Measurements from ENCODE around the gene NXPH3. TPM values are rescaled to one million over a fixed set of nuclear protein-coding genes. Genes with fewer than 3 reads are reported as not detected.

The NXPH3 gene
- total and polyA plus RNA-seq, 2 of the 13 experiments (the other 11 are each of a cell fraction or from before 2014, with no cell fraction given) = 0.04 to 0.58 TPM

- TF ChIP-seq PAXIP1 (CRISPR knock-in tag; conservative IDR thresholded peaks at IDR 0.05) = 0 out of 2 replicates have a peak, but pooled peaks have one; percentile 26
- 0 out of 2 replicates have a peak, but pooled peaks have one; percentile 87 for TF ChIP-seq PAWR (CRISPR knock-in tag; IDR thresholded peaks at IDR 0.05; ENCODE audit: borderline replicate concordance)
- TF ChIP-seq NFE2L2 (IDR thresholded peaks at IDR 0.05; ENCODE audit: low read length) = no peak
- 0 out of 2 replicates have a peak, but pooled peaks have one; percentile 53 for TF ChIP-seq TSC22D2 (CRISPR knock-in tag; IDR thresholded peaks at IDR 0.05; ENCODE audit: borderline replicate concordance)
- no peak for TF ChIP-seq KAT2B (IDR thresholded peaks at IDR 0.05; ENCODE audit: borderline replicate concordance, low read depth, low read length)
- no peak for TF ChIP-seq KDM6A (CRISPR knock-in tag; IDR thresholded peaks at IDR 0.05; ENCODE audit: low read depth)
- no peak for TF ChIP-seq ZBTB8A (CRISPR knock-in tag; IDR thresholded peaks at IDR 0.05; ENCODE audit: borderline replicate concordance, low read depth)
- no peak for TF ChIP-seq IKZF4 (CRISPR knock-in tag; IDR thresholded peaks at IDR 0.05; ENCODE audit: borderline replicate concordance, low read depth, not compliant biosample characterization)
- TF ChIP-seq HOMEZ (CRISPR knock-in tag; IDR thresholded peaks at IDR 0.05; ENCODE audit: low read depth) = peak; percentile 71; the same call in 1 of the 2 replicates
- TF ChIP-seq, protein P1, sequence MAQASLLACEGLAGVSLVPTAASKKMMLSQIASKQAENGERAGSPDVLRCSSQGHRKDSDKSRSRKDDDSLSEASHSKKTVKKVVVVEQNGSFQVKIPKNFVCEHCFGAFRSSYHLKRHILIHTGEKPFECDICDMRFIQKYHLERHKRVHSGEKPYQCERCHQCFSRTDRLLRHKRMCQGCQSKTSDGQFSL (CRISPR knock-in tag; IDR thresholded peaks at IDR 0.05) = no peak
- TF ChIP-seq TEAD3 (CRISPR knock-in tag; optimal IDR thresholded peaks at IDR 0.05; ENCODE audit: borderline replicate concordance) = peak; percentile 77
- TF ChIP-seq POLR2AphosphoS5 (IDR thresholded peaks at IDR 0.05; ENCODE audit: low read depth, low read length) = no peak
- TF ChIP-seq MBD4 (IDR thresholded peaks at IDR 0.05; ENCODE audit: borderline replicate concordance, low read length) = no peak
- TF ChIP-seq KMT2A (CRISPR knock-in tag; IDR thresholded peaks at IDR 0.05) = no peak
- no peak for TF ChIP-seq SRSF9 (IDR thresholded peaks at IDR 0.05; ENCODE audit: borderline replicate concordance, insufficient read depth, low read depth, low read length, poor library complexity, severe bottlenecking)
- TF ChIP-seq, protein P2, sequence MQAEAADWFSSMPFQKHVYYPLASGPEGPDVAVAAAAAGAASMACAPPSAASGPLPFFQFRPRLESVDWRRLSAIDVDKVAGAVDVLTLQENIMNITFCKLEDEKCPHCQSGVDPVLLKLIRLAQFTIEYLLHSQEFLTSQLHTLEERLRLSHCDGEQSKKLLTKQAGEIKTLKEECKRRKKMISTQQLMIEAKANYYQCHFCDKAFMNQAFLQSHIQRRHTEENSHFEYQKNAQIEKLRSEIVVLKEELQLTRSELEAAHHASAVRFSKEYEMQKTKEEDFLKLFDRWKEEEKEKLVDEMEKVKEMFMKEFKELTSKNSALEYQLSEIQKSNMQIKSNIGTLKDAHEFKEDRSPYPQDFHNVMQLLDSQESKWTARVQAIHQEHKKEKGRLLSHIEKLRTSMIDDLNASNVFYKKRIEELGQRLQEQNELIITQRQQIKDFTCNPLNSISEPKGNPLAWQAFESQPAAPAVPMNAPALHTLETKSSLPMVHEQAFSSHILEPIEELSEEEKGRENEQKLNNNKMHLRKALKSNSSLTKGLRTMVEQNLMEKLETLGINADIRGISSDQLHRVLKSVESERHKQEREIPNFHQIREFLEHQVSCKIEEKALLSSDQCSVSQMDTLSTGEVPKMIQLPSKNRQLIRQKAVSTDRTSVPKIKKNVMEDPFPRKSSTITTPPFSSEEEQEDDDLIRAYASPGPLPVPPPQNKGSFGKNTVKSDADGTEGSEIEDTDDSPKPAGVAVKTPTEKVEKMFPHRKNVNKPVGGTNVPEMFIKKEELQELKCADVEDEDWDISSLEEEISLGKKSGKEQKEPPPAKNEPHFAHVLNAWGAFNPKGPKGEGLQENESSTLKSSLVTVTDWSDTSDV (CRISPR knock-in tag; IDR thresholded peaks at IDR 0.05) = no peak
- TF ChIP-seq ZMYM2 (CRISPR knock-in tag; IDR thresholded peaks at IDR 0.05) = peak; percentile 84; the same call in 1 of the 2 replicates
- peak; percentile 80; the same call in 1 of the 2 replicates for TF ChIP-seq ZNF891 (CRISPR knock-in tag; IDR thresholded peaks at IDR 0.05)
- no peak for TF ChIP-seq ZNF563 (CRISPR knock-in tag; IDR thresholded peaks at IDR 0.05)
- TF ChIP-seq MIER3 (CRISPR knock-in tag; IDR thresholded peaks at IDR 0.05; ENCODE audit: borderline replicate concordance) = peak; percentile 91; the same call in 1 of the 2 replicates
- TF ChIP-seq EZH2 (conservative IDR thresholded peaks at IDR 0.05; ENCODE audit: low read depth, low read length) = no peak
- no peak for TF ChIP-seq HHEX (CRISPR knock-in tag; IDR thresholded peaks at IDR 0.05)
Observed at GRCh38 chr17:49567871-49568694, 7.6 kb upstream of the NXPH3 start (continued).

All from HepG2 (cell line).